H4 (cell line): Measurements from ENCODE around the gene TNNI2. TPM values are rescaled to one million over a fixed set of nuclear protein-coding genes. Genes with fewer than 3 reads are reported as not detected.

Experiments used
- DNase-seq: peaks from one replicate; pipeline ENCODE4 v3.0.0-alpha.2; 2015; ENCODE audit warnings: low spot score
- total RNA-seq: library from RNA; depleted of rRNA; stranded (reverse); fragments of >200 nt; shearing (Covaris generic); gene quantifications from 2 replicates; pipeline ENCODE4 v1.2.3, GENCODE V29; 2014; rRNA removed

Gene TNNI2
- total RNA-seq, 1 experiment from 2014 or later, result not detected

- no peak for DNase-seq
Measured at GRCh38 chr11:1888811-1889210, 50.0 kb downstream of the TNNI2 start.

GRCh38 chr11:1889224-1889930 is 50.6 kb downstream of the TNNI2 start:
- DNase-seq, result no peak

DNA sequence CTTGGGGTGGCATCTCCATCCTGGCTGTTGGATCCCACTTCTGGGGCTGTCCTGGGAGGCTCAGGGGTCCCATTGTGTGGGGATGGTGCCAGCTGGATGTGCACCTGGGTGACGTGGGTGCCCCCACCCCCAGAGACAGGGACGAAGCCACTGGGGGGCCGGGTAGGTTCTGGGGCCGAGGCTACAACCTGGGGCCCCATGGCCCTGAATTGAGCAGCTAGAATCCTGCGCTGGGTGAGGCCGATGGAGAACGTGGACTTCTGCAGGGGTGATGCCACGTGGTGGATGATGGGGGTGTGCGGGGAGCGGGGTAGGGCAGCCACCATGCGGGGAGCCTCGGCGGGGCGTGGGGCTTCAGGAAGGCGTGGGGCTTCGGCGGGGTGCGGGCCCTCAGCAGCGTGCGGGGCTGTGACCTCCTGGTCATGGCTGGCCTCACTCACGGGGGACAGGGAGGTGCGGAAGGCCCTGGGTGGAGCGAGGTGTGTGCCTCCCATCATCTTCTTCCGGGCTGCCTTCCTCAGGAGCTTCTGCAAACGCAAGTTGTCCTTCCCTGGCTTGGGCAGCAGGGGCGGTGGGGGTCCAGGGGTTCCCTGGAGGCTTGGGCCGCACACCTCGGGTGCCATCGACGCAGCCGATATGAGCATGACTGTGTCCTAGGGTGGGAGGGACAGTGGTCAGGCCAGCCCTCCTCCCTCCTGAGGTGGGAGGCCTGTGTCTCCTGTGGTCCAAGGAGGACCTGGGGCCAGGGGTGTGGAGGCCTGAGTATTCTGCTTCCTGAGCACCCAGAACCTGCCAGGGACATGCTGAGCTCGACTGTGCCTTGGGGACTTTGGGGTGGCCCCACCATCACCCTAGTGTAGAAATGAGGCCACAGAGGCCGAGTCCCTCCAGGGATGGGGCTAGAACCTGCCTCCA is 51.4 kb downstream of the TNNI2 start:
- no peak for DNase-seq

Other genes starting within 250 kb of the TNNI2 start
- not detected in 2 replicates for gene KRTAP5-2, start 240.7 kb upstream of the TNNI2 start, total RNA-seq
- gene KRTAP5-3, start 230.5 kb upstream of the TNNI2 start, total RNA-seq, result not detected in 2 replicates
- not detected in 2 replicates for gene KRTAP5-4, start 216.8 kb upstream of the TNNI2 start, total RNA-seq
- gene KRTAP5-5, start 209.2 kb upstream of the TNNI2 start, total RNA-seq, result not detected in 2 replicates
- not detected in 2 replicates for gene KRTAP5-6, start 141.8 kb upstream of the TNNI2 start, total RNA-seq
- gene IFITM10, start 88.4 kb upstream of the TNNI2 start, total RNA-seq, result 1.4 and 2.0 TPM in 2 replicates
- 516 and 559 TPM in 2 replicates for gene CTSD, start 75.1 kb upstream of the TNNI2 start, total RNA-seq
- not detected in 2 replicates for gene SYT8, start 4.0 kb upstream of the TNNI2 start, total RNA-seq
- 3.3 TPM in 2 replicates for gene LSP1, start 14.1 kb downstream of the TNNI2 start, total RNA-seq
- not detected in 2 replicates for gene PRR33, start 52.9 kb downstream of the TNNI2 start, total RNA-seq
- not detected in 2 replicates for gene TNNT3, start 80.7 kb downstream of the TNNI2 start, total RNA-seq
- 271 and 398 TPM in 2 replicates for gene MRPL23, start 108.4 kb downstream of the TNNI2 start, total RNA-seq
- gene H19, start 158.9 kb downstream of the TNNI2 start, total RNA-seq, result 0.23 and 2.9 TPM in 2 replicates